Psoas muscle (tissue), 8 donors: ENCODE results near the gene RNU6-7. TPM values are rescaled to one million over a fixed set of nuclear protein-coding genes. Genes with fewer than 3 reads are reported as not detected.
A peak's percentile ranks its signal among the peaks of the same experiment; 100 is the strongest.

Source experiments
- ATAC-seq, 4 donors: fragments of 200-7000 bp; cut with Tn5 transposase; one replicate each; pipeline ENCODE4 v1.9.1; 2020; ENCODE audit warnings: moderate library complexity in 3 of 4, mild to moderate bottlenecking in 2 of 4
- DNase-seq, 2 donors: peaks; one replicate each; pipeline ENCODE4 v3.0.0-alpha.2; 2020
- H3K27ac ChIP-seq: fragments of 200-600 bp; one replicate; pipeline ENCODE4 v1.8.0; 2022
- H3K27me3 ChIP-seq, 3 donors: fragments of 200-600 bp in 1 of 3; one replicate each; pipeline versions ENCODE4 v1.6.1 to v1.8.0; 2013 to 2022; ENCODE audit warnings: low read length in 2 of 3, mild to moderate bottlenecking in 2 of 3, moderate library complexity in 1 of 3; ENCODE audit not compliant: insufficient read depth in 3 of 3
- H3K36me3 ChIP-seq, 2 donors: fragments of 200-600 bp in 1 of 2; one replicate each; pipeline versions ENCODE4 v1.6.1 to v1.8.0; 2013 to 2022; ENCODE audit warnings: low read depth in 1 of 2, mild to moderate bottlenecking in 1 of 2, moderate library complexity in 1 of 2; ENCODE audit not compliant: insufficient read depth in 1 of 2
- H3K4me1 ChIP-seq: fragments of 200-600 bp; one replicate; pipeline ENCODE4 v1.8.0; 2022
- H3K4me3 ChIP-seq: fragments of 200-600 bp; one replicate; pipeline ENCODE4 v1.8.0; 2022; ENCODE audit warnings: mild to moderate bottlenecking
- H3K9me3 ChIP-seq: fragments of 200-600 bp; one replicate; pipeline ENCODE4 v1.8.0; 2022
- CTCF ChIP-seq: fragments of 200-600 bp; IDR thresholded peaks from one replicate; pipeline ENCODE4 v1.8.0; 2022; ENCODE audit warnings: antibody characterized with exemption
- WGBS, 3 donors: extraction: QIAGEN DNeasy Blood & Tissue Kit; methylation state at CpG; one replicate each; pipeline versions ENCODE4 v1.1.6 to v1.1.7; 2013; 5-methylcytosine and 5-hydroxymethylcytosine counted together
- intact Hi-C, 2 donors: fragments of 100-400 bp; cut with DNase I; formaldehyde crosslinking; loops; one replicate each; pipeline versions ENCODE4 v1.11.0 to v1.14.2; 2022
- polyA plus RNA-seq, 3 donors: library from polyadenylated mRNA; stranded (reverse); fragments of 200-250 nt; gene quantifications; one replicate each; pipeline ENCODE4 v1.2.3, GENCODE V29; 2013
- total RNA-seq, 4 donors: library from RNA; stranded (reverse); fragmentation: NEBNext Ultra II Directional in 2 of 4; extraction: Animal tissue kit (Norgen Biotek cat#: 25700) in 2 of 4; gene quantifications; one replicate each; pipeline versions ENCODE4 v1.2.1 to v1.2.4, GENCODE V29; 2021 to 2023
- donor health status: healthy with polysubstance abuse.
- donor health status: DM: no; HTN: no; CAD: no; lungs with moderate emphysema.
- donor health status: Bipolar disorder and iron deficiency.
- donor health status: healthy.
- donor health status: DM: yes; HTN: yes; CAD: no.
- donor health status: DM: no; HTN: no; CAD: no.
- donor health status: DM: no; HTN: no; CAD: no.
- donor health status: DM: yes; HTN: yes; CAD: no.

RNU6-7 gene
- total and polyA plus RNA-seq, 7 donors = not detected

- no peak for DNase-seq
- H3K9me3 ChIP-seq = no peaks in the 10 kb centered on the region
- peak in 3 of 4 donors; percentile 55 to 81 (median 66) for ATAC-seq
- TF ChIP-seq CTCF = no peak
- no peaks in the 10 kb centered on the region for H3K27me3 ChIP-seq
- WGBS, 3 donors = 34 to 42% (median 37%) methylated on average over 5 of the region's 5 CpGs
- H3K4me1 ChIP-seq = no peaks in the 10 kb centered on the region
- no peaks in the 10 kb centered on the region for H3K36me3 ChIP-seq
- H3K4me3 ChIP-seq = no peak overlapping the region
- intact Hi-C loops = no loop called here
- H3K27ac ChIP-seq = no peak overlapping the region
Observed at GRCh38 chr14:32217301-32217700, 15.5 kb downstream of the RNU6-7 start.

- H3K27ac ChIP-seq = peak overlapping the region; percentile 25
- intact Hi-C loops = loop anchor here in 1 of 2 donors (10.0 kb wide), 1 partner anchor 330 kb away; no protein-coding TSS in a partner anchor
- TF ChIP-seq CTCF = peak; percentile 45
- DNase-seq (peak; percentile 30 to 55), ATAC-seq (peak; percentile 91 to 98 (median 97))
- no peaks in the 10 kb centered on the region for H3K9me3 ChIP-seq
- WGBS, 3 donors = 46 to 61% (median 49%) methylated on average over 6 of the region's 6 CpGs
- H3K4me1 ChIP-seq = peaks cover 9% of the 10 kb centered on the region
- H3K36me3 ChIP-seq = no peaks in the 10 kb centered on the region
- H3K27me3 ChIP-seq = no peaks in the 10 kb centered on the region
- no peak overlapping the region for H3K4me3 ChIP-seq
Observed at GRCh38 chr14:32224737-32225377, 23.0 kb downstream of the RNU6-7 start.

GRCh38 chr14:32225378-32225920, 23.6 kb downstream of the RNU6-7 start:
- H3K4me1 ChIP-seq = peaks cover 9% of the 10 kb centered on the region
- intact Hi-C loops = loop anchor here in 1 of 2 donors (10.0 kb wide), 1 partner anchor 329 kb away; no protein-coding TSS in a partner anchor
- TF ChIP-seq CTCF = no peak
- no peak for DNase-seq
- H3K27ac ChIP-seq = peak overlapping the region; percentile 25
- H3K36me3 ChIP-seq = no peaks in the 10 kb centered on the region
- H3K4me3 ChIP-seq = no peak overlapping the region
- no peaks in the 10 kb centered on the region for H3K9me3 ChIP-seq
- no peaks in the 10 kb centered on the region for H3K27me3 ChIP-seq
- ATAC-seq = peak in 2 of 4 donors; percentile 21 to 44
- WGBS, 3 donors = 33 to 50% (median 47%) methylated on average over 1 of the region's 1 CpG

- H3K9me3 ChIP-seq = no peaks in the 10 kb centered on the region
- DNase-seq (no peak), ATAC-seq (no peak)
- TF ChIP-seq CTCF = no peak
- intact Hi-C loops = loop anchor here in 1 of 2 donors (10.0 kb wide), 1 partner anchor 329 kb away; no protein-coding TSS in a partner anchor
- WGBS, 3 donors = 89 to 99% (median 91%) methylated on average over 1 of the region's 1 CpG
- no peak overlapping the region for H3K4me3 ChIP-seq
- H3K4me1 ChIP-seq = peaks cover 9% of the 10 kb centered on the region
- H3K36me3 ChIP-seq = no peaks in the 10 kb centered on the region
- no peak overlapping the region for H3K27ac ChIP-seq
- H3K27me3 ChIP-seq = no peaks in the 10 kb centered on the region
Observed at GRCh38 chr14:32226056-32226455, 24.2 kb downstream of the RNU6-7 start.
